HG03520 (cell line): ENCODE measurements around the gene COL26A1.
"Not testable (repeated sequence)": the region's sequence is repeated elsewhere in the genome, so short reads cannot be mapped to it uniquely, and the experiment has no call there.

Source experiments
- ATAC-seq: cut with Tn5 transposase; IDR thresholded peaks from one replicate; pipeline ENCODE4 v1.9.1; 2021; ENCODE audit warnings: mild to moderate bottlenecking, moderate library complexity; ENCODE audit not compliant: unreplicated experiment

Gene COL26A1

DNA sequence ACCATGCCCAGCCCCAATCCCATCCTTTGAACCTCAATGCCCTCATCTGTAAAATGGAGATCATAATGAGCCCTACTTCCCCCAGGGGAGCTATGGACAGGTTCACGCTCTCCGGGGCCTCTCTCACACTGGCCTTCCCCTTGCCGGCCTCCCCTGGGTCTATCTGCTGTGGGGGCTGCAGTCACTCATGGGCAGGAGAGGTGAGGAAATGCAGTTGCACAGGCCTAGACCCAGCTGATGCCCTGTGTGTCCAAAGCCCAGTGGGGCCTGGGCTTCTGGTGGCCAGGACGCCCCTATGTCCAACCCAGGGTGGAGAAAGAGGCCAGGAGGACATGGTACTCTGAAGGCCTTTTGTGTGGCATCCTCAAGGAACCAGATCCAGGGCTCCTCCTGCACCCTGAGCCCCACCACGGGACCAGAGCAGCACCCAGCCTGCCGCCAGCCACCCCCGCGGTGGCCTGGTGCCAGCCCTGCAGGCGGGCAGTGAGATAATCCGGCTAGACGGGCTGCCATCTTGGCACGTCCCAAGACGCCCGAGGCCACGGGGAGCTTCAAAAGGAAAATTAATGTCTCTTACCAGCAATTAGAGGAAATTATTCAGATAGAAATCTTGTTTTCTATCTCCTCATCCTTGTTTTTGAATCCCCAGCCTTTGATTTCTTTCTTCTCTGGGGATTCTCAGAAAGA, 227.4 kb downstream of the COL26A1 start:
- no peak for ATAC-seq

DNA sequence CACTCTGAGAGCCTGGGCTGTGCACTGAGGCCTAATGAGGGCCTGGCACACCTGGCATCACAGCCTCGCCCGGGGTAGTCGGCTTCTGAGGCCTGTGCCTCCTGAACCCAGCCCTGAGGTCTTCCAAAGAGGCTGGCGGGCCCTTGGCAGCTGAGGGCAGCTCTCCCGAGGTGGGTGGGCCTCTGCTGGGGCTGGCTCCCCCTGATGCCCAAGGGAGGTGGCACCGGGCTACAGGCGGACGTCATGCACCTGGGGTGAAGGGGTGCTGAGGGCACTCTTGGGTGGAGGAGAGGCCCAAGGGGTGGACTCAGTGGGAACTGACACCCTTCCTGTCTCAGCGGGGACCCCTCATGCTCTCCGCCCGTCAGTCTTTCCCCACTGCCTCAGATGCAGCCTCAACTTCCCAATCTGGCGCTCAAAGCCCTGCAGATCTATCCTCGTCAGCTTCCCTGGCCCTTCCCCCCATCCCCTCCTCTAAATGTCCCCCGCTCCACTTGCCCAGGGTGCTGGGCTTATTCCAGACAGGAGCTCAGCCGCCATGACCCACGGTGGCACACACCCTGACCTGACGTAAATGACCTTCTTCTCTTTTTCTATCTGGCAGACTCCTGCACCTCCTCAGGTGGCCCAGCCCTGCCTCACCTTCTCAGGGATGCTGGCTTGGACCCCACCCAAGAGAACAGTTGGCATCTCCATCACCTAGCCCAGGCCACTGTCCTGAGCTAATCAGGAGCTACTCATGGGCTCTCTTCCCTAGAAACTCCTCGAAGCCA, 228.2 kb downstream of the COL26A1 start:
- no peak for ATAC-seq

DNA sequence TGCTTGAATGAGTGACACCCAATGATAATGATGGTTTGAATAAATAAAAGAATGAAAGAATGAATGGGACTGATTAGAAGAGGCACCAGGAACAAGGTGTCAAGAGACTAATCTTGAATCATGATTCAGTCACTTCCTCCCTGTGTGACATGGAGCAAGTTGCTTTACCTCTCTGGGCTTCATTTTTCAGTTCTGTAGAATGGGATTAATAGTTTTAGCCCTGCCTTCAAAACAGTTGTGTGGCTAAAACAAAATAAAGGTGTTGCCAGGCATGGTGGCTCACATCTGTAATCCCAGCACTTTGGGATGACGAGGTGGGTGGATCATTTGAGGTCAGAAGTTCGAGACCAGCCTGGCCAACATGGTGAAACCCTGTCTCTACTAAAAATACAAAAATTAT, 228.8 kb downstream of the COL26A1 start:
- ATAC-seq = no peak

DNA sequence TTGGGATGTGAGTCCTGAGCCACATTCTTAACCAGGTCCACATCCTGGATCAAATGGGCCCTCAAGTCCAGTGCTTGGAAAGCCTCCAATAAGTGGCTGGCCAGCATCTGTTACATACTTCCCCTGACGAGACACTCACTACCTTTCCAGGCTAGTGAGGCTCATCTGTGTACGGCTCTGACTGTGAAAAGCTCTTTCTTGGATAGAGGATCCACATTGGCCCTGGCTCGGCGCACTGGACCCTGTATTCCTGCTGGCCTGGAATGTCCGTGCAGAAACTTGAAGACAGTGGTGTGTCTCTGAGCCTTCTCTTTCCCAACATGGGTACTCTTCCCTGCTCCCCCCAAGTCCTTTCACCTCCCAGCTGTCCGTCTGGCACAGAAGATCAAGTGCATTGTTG, 230.9 kb downstream of the COL26A1 start:
- no peak for ATAC-seq

DNA sequence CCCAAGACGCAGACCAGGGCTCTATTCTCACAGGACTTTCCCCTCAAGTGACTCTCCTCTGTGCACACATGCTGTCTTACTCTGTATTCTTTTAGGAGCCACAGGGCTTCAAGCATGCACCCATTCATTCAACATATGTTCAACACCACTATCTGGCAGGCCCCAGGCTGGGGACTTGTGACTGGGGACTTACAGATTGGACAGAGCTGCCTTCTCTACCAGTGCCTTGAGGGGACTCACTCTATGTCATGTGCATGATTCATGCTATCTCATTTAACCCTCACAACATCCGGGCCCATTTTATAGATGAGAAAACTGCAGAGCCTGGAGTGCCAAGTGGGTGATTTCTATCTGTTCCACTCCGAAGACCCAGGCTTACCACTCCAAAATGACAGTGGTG, 232.1 kb downstream of the COL26A1 start:
- no peak for ATAC-seq

DNA sequence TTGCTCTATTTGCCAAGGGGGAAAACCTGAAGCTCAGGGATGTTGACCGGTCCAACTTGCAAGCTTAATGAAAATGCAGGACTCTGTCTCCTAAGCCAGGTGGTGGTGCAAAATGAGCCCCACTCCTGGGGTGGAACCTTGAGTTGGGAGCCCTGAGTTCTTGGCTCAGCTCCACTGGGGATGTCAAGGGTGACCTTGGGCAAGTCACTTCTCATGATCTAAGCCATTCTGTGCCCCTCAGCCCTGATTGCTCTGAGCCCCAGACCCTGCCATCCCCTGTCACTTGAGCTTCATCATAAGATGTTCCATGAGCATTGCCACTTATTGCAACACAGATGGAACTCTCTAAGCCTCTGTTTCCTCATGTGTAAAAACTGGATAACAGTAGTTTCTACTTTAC, 232.6 kb downstream of the COL26A1 start:
- ATAC-seq = no peak

DNA sequence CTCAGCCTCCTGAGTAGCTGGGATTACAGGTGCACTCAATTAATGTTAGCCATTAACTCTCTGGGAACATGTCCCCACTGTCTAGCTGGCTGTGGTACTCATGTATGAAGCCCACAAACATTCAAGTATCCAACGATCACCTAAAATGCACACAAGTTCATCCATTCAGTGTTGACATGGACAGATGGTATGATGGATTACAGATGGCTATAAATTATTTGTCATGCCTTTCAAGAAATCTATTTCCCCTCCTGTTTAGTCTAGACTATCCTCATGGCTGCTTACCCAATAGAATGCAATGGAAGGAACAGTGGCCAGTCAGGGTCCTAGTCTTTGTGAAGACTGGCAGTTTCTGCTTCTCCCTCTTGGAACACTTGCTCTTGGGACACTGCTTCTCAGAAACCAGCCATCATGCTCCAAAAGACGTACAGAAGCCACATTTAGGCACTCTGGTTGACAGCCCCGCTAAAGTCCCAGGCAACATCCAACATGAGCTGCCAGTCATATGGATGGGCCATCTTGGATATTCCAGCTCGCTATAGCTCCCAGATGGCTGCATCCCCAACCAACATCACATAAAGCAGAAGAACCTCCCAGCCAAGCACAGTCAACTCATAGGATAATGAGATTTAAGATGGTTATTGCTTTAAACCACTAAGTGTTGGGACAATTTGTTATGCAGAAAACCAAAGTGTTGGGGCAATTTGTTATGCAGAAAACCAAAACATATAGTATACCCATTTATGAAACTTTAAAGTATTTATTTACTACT, 233.3 kb downstream of the COL26A1 start:
- no peak for ATAC-seq

DNA sequence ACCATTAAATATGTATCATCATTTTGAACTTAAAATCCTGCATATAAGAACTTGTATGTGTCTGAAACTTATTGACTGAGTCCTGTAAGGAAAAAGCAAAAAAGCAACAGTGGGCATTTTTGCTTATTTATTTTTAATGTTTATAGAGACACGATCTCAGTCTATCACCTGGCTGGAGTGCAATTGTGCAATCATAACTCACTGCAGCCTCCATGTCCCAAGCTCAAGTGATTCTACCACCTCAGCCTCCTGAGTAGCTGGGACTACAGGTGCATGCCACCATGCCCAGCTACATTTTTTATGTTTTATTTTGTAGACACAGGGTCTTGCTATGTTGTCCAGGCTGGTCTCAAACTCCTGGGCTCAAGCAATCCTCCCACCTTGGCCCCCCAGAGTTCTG, 234.2 kb downstream of the COL26A1 start:
- no peak for ATAC-seq

DNA sequence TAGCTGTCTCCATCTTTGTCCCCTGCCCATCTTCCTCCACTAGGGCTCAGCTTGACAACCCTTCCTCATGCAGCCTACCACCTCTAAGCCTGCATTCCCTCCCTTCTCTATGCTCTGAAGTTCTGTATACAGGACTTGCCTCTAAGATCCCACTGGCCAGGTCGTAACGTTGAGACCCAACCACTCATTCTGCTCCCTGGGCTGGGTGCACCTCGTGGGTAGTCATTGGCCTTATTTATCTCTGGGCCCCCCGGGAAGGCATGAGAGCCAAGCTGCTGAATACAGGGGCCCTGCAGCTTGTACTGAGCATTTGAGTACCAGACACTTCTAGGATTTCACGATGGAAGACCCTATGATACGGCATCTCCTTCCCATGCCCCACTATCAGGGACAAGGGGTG, 235.3 kb downstream of the COL26A1 start:
- ATAC-seq = no peak

DNA sequence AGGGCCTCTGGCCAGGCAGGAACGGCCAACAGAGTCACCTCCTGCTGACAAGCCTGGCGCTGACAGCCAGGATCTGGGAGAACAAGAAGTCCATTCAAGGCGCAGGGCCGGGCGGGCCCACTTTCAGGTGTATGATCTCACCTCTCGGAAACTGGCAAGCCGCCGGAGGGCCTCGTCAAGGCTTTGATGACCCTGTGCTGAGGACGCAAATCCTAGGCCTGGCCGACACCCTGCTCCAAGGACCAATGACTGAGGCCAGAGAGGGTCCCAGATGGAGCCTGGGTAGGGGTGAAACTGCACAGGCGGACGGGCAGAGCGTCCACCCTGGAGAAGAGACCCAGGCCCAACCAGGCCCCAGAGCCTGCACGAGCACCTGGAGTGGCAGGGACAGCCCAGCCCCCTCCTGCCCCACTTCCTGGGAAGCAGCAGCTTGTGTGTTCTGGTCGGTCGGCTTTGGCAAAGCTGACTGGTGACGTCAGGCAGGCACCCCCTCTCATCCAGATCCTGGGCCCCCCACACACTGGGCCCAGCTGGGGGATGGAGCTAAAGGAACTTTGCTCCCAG, 235.8 kb downstream of the COL26A1 start:
- no peak for ATAC-seq

DNA sequence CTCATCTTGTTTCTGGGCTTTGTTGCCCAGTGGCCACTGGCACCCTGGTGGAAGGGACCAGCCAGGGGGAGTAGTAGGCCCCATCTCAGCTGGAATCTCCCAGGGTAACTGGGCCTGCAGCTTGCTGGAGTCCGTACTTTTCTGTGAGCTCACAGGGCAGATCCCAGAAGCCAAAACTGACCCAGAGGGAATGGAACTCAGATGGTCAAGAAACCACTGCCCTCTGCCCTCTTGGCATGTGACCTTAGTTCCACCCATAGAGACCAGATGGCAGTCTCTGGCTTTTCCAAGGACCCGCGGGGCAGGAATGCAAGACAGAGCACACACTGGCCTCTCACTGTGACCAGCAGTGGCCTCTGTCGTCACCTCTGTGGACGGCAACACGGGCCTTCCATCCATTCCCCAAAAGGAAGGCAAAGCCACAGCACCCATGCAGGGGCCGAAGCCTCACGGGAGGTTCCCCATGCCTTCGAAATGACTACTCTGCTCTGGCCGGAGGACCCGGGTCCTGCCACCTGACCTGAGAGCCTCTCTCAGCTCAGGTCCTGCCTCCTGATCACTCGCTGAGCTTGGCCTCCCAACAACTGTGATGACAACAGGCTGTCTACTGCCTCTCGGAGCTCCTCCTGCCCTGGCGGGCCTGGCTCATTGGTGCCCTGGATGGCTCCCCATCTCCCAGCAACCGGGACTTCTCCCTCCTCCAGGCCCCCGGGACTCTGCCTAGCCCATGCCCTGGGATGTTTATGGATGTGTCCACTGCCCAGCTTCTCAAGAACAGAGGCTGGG, 236.5 kb downstream of the COL26A1 start:
- ATAC-seq = no peak

DNA sequence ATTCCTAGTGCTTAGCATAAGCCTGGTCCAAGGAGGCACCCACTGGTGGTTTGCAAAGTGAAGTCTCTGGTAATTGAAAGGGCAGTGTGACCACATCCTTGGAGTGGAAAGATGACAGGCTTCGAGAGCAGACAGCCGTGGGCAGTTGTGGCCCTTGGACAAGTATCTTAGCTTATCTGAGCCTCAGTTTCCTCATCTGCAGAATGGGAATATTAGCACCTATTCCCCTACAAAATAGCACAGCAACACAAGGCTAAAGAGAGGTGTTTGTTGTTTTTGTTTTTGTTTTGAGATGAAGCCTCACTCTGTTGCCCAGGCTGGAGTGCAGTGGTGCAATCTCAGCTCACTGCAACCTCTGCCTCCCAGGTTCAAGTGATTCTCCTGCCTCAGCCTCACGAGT, 237.1 kb downstream of the COL26A1 start:
- no peak for ATAC-seq

DNA sequence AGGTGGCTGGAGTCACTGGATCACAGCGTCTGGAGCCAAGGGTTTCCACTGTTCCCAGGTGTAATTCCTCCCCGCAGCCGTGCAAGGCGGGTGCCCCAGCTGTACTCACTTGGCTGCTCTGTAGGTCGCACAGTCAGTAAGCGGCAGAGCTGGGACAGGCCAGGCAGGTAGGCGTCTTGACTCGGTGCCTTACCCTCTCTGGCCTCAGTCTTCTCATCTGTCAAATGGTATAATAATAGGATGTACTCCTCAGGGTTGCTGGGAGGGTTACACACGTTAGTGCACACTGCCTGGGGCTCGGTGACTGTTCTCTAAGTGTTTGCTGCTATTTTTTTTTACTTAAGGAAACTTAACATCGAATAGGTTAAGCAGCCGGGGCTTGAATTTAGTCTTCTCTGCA, 239.4 kb downstream of the COL26A1 start:
- ATAC-seq = no peak

DNA sequence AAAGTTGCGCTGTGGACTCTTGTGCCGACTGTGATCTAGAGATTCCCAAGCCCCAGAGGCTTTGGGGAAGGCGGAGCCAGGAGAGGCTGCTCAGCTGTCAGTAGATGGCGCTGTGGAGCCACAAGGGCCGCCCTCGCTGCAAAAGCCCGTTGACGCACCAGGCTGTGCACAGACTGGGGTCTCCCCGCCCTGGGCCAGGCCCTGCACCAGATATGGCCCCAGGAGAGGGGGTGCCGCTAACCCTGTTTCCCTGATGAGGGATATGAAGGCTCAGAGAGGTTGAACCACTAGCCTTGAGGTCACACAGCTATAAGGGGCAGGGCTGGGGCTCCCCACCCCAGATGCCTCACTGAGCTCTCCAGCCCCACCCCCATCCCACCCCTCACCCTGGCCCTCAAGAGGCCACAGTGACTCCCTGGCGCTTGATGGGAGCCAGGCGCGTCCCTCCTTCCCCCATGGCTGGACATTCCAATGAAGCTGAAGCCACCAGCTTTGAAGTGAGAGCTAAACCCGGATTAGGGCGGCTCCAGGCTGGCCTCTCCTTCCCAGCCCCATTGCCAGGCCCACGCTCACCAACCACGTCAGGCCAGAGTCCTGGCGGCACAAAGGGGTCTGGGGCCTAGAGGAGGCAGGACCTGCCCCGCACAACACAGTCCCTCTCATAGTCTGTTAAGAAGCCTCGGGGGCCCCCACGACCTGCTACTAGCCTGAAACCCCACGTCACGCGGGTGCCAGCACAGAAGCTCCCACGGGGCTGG, 240.0 kb downstream of the COL26A1 start:
- no peak for ATAC-seq

DNA sequence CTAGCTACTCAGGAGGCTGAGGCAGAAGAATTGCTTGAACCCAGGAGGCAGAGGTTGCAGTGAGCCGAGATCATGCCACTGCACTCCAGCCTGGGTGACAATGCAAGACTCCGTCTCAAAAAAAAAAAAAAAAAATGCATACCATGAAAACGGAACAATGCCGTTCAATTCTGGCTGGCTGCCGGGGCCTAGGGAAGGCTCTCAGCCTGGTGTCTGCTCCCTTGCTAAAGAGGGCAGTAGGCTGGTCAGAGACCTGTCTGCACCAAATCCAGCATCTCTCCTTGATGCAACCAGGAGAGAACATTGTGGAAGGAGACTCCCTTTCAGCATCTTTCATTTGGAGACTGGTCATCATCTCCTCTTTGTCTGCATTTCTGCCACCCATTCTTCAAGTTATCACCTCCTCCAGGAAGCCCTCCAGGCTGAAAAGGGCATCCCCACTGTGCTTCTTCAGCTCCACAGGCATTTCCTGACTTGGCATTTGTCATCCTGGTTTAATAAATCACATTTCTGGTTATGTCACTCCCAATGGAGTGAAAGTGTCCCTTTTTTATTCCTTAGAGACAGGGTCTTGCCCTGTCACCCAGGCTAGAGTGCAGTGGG, 241.8 kb downstream of the COL26A1 start:
- ATAC-seq = no peak

DNA sequence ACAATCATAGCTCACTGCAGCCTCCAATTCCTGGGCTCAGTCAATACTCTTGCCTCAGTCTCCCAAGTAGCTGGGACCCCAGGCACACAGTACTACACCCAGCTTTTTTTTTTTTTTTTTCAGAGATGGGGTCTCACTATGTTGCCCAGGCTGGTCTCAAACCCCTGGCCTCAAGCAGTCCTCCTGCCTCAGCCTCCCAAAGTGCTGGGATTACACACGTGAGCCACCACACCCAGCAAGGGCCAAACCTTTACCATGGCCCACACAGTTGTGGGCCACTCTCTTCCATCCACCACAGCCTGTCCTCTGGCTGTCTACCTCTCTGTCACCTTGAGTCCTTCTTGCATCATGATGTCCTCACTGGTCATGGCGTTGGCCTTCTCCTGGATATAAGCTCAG, 242.3 kb downstream of the COL26A1 start:
- not testable (repeated sequence) for ATAC-seq

DNA sequence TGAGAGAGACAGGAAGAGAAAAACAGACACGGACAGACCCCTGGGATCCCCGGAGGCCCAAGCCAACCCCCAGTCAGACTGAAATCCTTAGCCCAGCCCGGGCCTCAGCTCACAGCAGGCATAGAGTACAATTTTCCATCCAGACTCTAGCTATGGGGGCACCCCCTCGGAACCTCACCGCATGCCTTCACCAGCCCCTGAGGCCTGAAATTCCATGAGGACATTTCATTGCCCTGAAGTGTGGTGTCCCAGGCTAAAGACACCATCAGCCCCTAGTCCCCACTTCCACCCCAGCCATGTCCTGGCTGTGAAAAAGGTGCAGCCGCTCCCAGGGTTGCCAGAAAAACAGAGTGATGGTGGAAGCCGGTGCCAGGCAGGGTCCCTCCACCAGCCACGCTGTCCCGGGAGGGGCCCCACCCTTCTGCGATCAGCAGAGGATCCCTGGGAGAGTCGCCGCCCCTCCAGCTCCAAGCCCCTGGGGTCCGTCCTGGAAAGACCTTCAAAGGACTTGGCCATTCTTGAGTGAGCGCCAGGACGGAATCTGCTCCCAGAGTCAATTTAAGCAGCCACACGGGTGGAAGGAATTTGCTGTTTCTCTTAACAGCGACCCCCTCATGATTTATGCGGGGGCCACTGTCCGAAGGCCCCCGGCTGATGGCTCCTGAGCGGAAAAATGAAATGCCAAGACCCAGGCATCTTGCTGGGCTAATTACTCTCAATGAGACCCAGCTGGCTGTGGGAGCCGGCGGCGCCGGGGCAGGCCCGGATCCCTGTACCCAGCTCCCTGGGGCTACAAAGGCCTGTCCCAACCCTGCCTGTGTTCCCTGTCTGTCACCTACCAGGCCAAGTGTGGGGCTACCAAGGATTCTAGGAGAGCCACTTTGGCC, 243.2 kb downstream of the COL26A1 start:
- no peak for ATAC-seq

DNA sequence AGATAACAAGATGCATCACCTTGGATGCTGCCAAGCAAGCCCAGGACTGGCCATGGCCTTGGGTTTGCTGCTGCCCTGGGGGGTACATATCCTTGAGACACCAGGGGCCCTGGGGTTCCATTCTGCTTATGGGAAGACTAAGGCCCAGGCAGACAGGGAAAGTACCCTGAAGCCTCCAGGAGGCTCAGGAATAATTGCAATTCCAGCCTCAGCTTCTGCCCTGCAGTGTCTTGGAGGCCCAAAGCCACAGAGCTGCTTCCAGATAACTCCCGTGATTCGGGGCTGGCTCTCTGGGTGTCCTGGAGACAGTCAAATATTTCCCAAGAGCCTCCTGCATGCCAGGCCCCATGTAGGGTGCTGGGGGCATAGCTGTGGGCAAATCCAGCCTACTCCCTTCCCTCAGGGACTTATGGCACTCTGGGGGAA, 243.8 kb downstream of the COL26A1 start:
- no peak for ATAC-seq
